ENCODE measurements around the gene STOML3.

DNA sequence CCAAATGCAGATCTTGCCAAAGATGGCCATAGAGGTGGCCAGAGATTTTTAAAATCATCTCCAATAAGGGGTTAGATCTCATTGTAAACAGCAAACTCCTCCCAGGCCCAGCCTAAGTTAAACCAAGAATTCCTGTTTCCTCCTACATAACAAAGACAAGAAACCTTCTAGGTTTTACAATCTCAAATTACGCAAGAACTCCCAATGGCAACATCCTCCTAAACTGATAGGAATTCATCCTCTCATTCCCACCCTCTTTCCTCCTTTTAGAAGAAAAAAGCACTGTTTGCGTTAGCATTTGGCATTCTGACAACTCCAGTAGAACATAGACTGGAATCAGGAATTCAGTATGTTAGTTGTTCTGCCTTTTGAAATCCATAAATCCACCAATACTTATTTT, 32.7 kb upstream of the STOML3 start:
- TF ChIP-seq, protein P1, sequence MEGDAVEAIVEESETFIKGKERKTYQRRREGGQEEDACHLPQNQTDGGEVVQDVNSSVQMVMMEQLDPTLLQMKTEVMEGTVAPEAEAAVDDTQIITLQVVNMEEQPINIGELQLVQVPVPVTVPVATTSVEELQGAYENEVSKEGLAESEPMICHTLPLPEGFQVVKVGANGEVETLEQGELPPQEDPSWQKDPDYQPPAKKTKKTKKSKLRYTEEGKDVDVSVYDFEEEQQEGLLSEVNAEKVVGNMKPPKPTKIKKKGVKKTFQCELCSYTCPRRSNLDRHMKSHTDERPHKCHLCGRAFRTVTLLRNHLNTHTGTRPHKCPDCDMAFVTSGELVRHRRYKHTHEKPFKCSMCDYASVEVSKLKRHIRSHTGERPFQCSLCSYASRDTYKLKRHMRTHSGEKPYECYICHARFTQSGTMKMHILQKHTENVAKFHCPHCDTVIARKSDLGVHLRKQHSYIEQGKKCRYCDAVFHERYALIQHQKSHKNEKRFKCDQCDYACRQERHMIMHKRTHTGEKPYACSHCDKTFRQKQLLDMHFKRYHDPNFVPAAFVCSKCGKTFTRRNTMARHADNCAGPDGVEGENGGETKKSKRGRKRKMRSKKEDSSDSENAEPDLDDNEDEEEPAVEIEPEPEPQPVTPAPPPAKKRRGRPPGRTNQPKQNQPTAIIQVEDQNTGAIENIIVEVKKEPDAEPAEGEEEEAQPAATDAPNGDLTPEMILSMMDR (IDR thresholded peaks at IDR 0.05): no peak
- TF ChIP-seq POLR2A (IDR thresholded peaks at IDR 0.05): no peak

Measured in lower leg skin (tissue), 3 donors.